SK-N-SH treated with all-trans-retinoic acid at 6 μM for 48 hours (cell line): ENCODE data around the gene AEBP1.

Experiments
- ATAC-seq: fragments of 200-7000 bp; cut with Tn5 transposase; 3 replicates; pipeline ENCODE4 v1.9.1; 2020; ENCODE audit warnings: mild to moderate bottlenecking, moderate library complexity
- ARNTL ChIP-seq: fragments of 450-650 bp; formaldehyde crosslinking; IDR thresholded peaks from 2 replicates; pipeline ENCODE4 v1.5.0; 2020; ENCODE audit warnings: low read depth, mild to moderate bottlenecking, moderate library complexity, borderline replicate concordance
- BACH2 ChIP-seq: fragments of 250-450 bp; sonication (Bioruptor Pico); IDR thresholded peaks from 2 replicates; pipeline ENCODE4 v1.9.0; 2021; ENCODE audit warnings: mild to moderate bottlenecking, borderline replicate concordance
- CSDC2 ChIP-seq: fragments of 250-450 bp; sonication (Bioruptor Pico); IDR thresholded peaks from 2 replicates; pipeline ENCODE4 v1.5.0; 2020; ENCODE audit warnings: mild to moderate bottlenecking, moderate library complexity
- ESRRG ChIP-seq: fragments of 250-450 bp; sonication (Bioruptor Pico); IDR thresholded peaks from 2 replicates; pipeline ENCODE4 v1.6.1; 2021; ENCODE audit warnings: mild to moderate bottlenecking
- GLIS3 ChIP-seq: fragments of 250-450 bp; sonication (Bioruptor Pico); IDR thresholded peaks from 2 replicates; pipeline ENCODE4 v1.5.0; 2020; ENCODE audit warnings: mild to moderate bottlenecking, moderate library complexity
- ISL1 ChIP-seq: fragments of 250-450 bp; sonication (Bioruptor Pico); IDR thresholded peaks from 2 replicates; pipeline ENCODE4 v2.1.2; 2022; ENCODE audit warnings: mild to moderate bottlenecking, moderate library complexity
- OSR1 ChIP-seq: fragments of 250-450 bp; sonication (Bioruptor Pico); IDR thresholded peaks from 2 replicates; pipeline ENCODE4 v1.8.0; 2022; ENCODE audit warnings: moderate library complexity, mild to moderate bottlenecking, inconsistent platforms
- RARB ChIP-seq: fragments of 250-450 bp; sonication (Bioruptor Pico); IDR thresholded peaks from 2 replicates; pipeline ENCODE4 v1.8.0; 2021; ENCODE audit warnings: mild to moderate bottlenecking, moderate library complexity
- SNAI2 ChIP-seq: fragments of 250-450 bp; sonication (Bioruptor Pico); IDR thresholded peaks from 2 replicates; pipeline ENCODE4 v1.5.0; 2020; ENCODE audit warnings: mild to moderate bottlenecking, moderate library complexity
- TCF4 ChIP-seq: fragments of 250-450 bp; sonication (Bioruptor Pico); IDR thresholded peaks from 2 replicates; pipeline ENCODE4 v1.8.0; 2021; ENCODE audit warnings: mild to moderate bottlenecking, moderate library complexity, borderline replicate concordance
- TOX ChIP-seq: fragments of 250-450 bp; sonication (Bioruptor Pico); IDR thresholded peaks from 2 replicates; pipeline ENCODE4 v1.8.0; 2021; ENCODE audit warnings: mild to moderate bottlenecking, moderate library complexity, borderline replicate concordance
- ZC3H10 ChIP-seq: fragments of 250-450 bp; sonication (Bioruptor Pico); IDR thresholded peaks from 2 replicates; pipeline ENCODE4 v1.5.1; 2021; ENCODE audit warnings: mild to moderate bottlenecking, moderate library complexity
- ZFP3 ChIP-seq: fragments of 250-450 bp; sonication (Bioruptor Pico); IDR thresholded peaks from 2 replicates; pipeline ENCODE4 v1.5.0; 2020; ENCODE audit warnings: mild to moderate bottlenecking, moderate library complexity
- ZFP30 ChIP-seq: fragments of 450-650 bp; formaldehyde crosslinking; IDR thresholded peaks from 2 replicates; pipeline ENCODE4 v1.5.0; 2022; ENCODE audit warnings: mild to moderate bottlenecking, moderate library complexity
- ZNF565 ChIP-seq: fragments of 450-650 bp; formaldehyde crosslinking; conservative IDR thresholded peaks from 2 replicates; pipeline ENCODE4 v1.5.0; 2020; ENCODE audit warnings: low read depth, mild to moderate bottlenecking, moderate library complexity
- ZNF70 ChIP-seq: fragments of 450-650 bp; formaldehyde crosslinking; IDR thresholded peaks from 2 replicates; pipeline ENCODE4 v1.5.0; 2020; ENCODE audit warnings: mild to moderate bottlenecking, moderate library complexity
- ZNF8 ChIP-seq: fragments of 450-650 bp; formaldehyde crosslinking; IDR thresholded peaks from 2 replicates; pipeline ENCODE4 v1.5.0; 2020; ENCODE audit warnings: mild to moderate bottlenecking, moderate library complexity
- TF ChIP-seq, protein P1 (sequence below): fragments of 250-450 bp; sonication (Bioruptor Pico); IDR thresholded peaks from 2 replicates; pipeline ENCODE4 v1.5.0; 2020; ENCODE audit warnings: mild to moderate bottlenecking, moderate library complexity
- TF ChIP-seq, protein P2 (sequence below): fragments of 250-450 bp; sonication (Bioruptor Pico); IDR thresholded peaks from 2 replicates; pipeline ENCODE4 v1.8.0; 2021; ENCODE audit warnings: low read depth, mild to moderate bottlenecking, moderate library complexity, borderline replicate concordance
- TF ChIP-seq, protein P3 (sequence below): fragments of 250-450 bp; sonication (Bioruptor Pico); IDR thresholded peaks from 2 replicates; pipeline ENCODE4 v1.5.1; 2021; ENCODE audit warnings: mild to moderate bottlenecking, moderate library complexity
- TF ChIP-seq, protein P4 (sequence below): fragments of 250-450 bp; sonication (Bioruptor Pico); IDR thresholded peaks from 2 replicates; pipeline ENCODE4 v1.5.1; 2020; ENCODE audit warnings: low read depth, mild to moderate bottlenecking, moderate library complexity
- TF ChIP-seq, protein P5 (sequence below): fragments of 250-450 bp; sonication (Bioruptor Pico); IDR thresholded peaks from 2 replicates; pipeline ENCODE4 v1.8.0; 2020; ENCODE audit warnings: mild to moderate bottlenecking, moderate library complexity, borderline replicate concordance

Gene AEBP1

DNA sequence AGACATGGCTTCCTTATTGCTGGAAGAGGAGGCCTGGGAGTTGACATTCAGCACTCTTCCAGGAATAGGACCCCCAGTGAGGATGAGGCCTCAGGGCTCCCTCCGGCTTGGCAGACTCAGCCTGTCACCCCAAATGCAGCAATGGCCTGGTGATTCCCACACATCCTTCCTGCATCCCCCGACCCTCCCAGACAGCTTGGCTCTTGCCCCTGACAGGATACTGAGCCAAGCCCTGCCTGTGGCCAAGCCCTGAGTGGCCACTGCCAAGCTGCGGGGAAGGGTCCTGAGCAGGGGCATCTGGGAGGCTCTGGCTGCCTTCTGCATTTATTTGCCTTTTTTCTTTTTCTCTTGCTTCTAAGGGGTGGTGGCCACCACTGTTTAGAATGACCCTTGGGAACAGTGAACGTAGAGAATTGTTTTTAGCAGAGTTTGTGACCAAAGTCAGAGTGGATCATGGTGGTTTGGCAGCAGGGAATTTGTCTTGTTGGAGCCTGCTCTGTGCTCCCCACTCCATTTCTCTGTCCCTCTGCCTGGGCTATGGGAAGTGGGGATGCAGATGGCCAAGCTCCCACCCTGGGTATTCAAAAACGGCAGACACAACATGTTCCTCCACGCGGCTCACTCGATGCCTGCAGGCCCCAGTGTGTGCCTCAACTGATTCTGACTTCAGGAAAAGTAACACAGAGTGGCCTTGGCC is 43.0 kb upstream of the AEBP1 start:
- no peak for ATAC-seq
- TF ChIP-seq ZNF70 (CRISPR knock-in tag) (no peak), ZNF565 (no peak), CSDC2 (CRISPR knock-in tag) (no peak), SNAI2 (no peak), TCF4 (no peak), ESRRG (CRISPR knock-in tag) (no peak), ISL1 (CRISPR knock-in tag) (no peak), TOX (CRISPR knock-in tag) (no peak), ARNTL (CRISPR knock-in tag) (no peak), ZFP3 (CRISPR knock-in tag) (no peak), BACH2 (CRISPR knock-in tag) (no peak)
- TF ChIP-seq, protein P1, sequence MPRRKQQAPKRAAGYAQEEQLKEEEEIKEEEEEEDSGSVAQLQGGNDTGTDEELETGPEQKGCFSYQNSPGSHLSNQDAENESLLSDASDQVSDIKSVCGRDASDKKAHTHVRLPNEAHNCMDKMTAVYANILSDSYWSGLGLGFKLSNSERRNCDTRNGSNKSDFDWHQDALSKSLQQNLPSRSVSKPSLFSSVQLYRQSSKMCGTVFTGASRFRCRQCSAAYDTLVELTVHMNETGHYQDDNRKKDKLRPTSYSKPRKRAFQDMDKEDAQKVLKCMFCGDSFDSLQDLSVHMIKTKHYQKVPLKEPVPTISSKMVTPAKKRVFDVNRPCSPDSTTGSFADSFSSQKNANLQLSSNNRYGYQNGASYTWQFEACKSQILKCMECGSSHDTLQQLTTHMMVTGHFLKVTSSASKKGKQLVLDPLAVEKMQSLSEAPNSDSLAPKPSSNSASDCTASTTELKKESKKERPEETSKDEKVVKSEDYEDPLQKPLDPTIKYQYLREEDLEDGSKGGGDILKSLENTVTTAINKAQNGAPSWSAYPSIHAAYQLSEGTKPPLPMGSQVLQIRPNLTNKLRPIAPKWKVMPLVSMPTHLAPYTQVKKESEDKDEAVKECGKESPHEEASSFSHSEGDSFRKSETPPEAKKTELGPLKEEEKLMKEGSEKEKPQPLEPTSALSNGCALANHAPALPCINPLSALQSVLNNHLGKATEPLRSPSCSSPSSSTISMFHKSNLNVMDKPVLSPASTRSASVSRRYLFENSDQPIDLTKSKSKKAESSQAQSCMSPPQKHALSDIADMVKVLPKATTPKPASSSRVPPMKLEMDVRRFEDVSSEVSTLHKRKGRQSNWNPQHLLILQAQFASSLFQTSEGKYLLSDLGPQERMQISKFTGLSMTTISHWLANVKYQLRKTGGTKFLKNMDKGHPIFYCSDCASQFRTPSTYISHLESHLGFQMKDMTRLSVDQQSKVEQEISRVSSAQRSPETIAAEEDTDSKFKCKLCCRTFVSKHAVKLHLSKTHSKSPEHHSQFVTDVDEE (CRISPR knock-in tag), result no peak
- TF ChIP-seq, protein P2, sequence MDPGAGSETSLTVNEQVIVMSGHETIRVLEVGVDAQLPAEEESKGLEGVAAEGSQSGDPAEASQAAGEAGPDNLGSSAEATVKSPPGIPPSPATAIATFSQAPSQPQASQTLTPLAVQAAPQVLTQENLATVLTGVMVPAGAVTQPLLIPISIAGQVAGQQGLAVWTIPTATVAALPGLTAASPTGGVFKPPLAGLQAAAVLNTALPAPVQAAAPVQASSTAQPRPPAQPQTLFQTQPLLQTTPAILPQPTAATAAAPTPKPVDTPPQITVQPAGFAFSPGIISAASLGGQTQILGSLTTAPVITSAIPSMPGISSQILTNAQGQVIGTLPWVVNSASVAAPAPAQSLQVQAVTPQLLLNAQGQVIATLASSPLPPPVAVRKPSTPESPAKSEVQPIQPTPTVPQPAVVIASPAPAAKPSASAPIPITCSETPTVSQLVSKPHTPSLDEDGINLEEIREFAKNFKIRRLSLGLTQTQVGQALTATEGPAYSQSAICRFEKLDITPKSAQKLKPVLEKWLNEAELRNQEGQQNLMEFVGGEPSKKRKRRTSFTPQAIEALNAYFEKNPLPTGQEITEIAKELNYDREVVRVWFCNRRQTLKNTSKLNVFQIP (CRISPR knock-in tag), result no peak
- TF ChIP-seq, protein P3, sequence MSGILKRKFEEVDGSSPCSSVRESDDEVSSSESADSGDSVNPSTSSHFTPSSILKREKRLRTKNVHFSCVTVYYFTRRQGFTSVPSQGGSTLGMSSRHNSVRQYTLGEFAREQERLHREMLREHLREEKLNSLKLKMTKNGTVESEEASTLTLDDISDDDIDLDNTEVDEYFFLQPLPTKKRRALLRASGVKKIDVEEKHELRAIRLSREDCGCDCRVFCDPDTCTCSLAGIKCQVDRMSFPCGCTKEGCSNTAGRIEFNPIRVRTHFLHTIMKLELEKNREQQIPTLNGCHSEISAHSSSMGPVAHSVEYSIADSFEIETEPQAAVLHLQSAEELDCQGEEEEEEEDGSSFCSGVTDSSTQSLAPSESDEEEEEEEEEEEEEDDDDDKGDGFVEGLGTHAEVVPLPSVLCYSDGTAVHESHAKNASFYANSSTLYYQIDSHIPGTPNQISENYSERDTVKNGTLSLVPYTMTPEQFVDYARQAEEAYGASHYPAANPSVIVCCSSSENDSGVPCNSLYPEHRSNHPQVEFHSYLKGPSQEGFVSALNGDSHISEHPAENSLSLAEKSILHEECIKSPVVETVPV (CRISPR knock-in tag), result no peak
- TF ChIP-seq, protein P4, sequence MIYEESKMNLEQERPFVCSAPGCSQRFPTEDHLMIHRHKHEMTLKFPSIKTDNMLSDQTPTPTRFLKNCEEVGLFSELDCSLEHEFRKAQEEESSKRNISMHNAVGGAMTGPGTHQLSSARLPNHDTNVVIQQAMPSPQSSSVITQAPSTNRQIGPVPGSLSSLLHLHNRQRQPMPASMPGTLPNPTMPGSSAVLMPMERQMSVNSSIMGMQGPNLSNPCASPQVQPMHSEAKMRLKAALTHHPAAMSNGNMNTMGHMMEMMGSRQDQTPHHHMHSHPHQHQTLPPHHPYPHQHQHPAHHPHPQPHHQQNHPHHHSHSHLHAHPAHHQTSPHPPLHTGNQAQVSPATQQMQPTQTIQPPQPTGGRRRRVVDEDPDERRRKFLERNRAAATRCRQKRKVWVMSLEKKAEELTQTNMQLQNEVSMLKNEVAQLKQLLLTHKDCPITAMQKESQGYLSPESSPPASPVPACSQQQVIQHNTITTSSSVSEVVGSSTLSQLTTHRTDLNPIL, result no peak

DNA sequence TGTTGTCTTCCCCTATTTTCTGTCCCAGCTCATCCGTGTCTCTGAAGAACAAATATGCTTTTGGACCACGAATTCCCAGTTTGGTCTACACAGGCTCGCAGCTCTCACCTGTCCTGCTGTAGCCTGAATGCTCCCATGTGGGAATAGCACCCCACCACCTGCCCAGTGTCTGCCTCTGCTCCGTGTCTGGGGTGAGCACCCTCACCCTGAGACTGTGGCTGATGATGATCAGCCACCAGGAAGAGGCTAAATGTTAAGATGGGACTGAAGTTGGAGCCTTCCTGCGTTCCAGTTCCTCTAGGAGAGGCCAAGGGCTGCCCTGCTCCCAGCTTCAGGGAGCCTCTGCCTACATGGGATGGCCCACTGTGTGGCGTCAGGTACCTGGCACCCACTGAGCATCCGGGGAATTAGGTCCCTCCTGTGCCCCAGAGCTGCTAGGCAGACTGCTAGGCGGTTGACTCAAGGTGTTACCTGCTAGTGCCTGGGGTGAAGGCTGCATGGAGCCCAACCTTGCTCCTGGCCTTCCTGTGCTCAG is 42.4 kb upstream of the AEBP1 start:
- TF ChIP-seq BACH2 (CRISPR knock-in tag) (no peak), ARNTL (CRISPR knock-in tag) (no peak), ZNF8 (no peak), ZC3H10 (CRISPR knock-in tag) (no peak), GLIS3 (no peak), ZFP3 (CRISPR knock-in tag) (no peak), ESRRG (CRISPR knock-in tag) (no peak), CSDC2 (CRISPR knock-in tag) (no peak), ISL1 (CRISPR knock-in tag) (no peak), RARB (CRISPR knock-in tag) (no peak), ZNF70 (CRISPR knock-in tag) (no peak), OSR1 (CRISPR knock-in tag) (no peak), ZFP30 (CRISPR knock-in tag) (no peak)
- TF ChIP-seq, protein P4, result no peak
- TF ChIP-seq, protein P1 (CRISPR knock-in tag), result no peak
- TF ChIP-seq, protein P5, sequence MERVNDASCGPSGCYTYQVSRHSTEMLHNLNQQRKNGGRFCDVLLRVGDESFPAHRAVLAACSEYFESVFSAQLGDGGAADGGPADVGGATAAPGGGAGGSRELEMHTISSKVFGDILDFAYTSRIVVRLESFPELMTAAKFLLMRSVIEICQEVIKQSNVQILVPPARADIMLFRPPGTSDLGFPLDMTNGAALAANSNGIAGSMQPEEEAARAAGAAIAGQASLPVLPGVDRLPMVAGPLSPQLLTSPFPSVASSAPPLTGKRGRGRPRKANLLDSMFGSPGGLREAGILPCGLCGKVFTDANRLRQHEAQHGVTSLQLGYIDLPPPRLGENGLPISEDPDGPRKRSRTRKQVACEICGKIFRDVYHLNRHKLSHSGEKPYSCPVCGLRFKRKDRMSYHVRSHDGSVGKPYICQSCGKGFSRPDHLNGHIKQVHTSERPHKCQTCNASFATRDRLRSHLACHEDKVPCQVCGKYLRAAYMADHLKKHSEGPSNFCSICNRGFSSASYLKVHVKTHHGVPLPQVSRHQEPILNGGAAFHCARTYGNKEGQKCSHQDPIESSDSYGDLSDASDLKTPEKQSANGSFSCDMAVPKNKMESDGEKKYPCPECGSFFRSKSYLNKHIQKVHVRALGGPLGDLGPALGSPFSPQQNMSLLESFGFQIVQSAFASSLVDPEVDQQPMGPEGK (CRISPR knock-in tag), result no peak
- TF ChIP-seq, protein P2 (CRISPR knock-in tag), result no peak
- ATAC-seq, result no peak
